Omental fat pad (tissue), 4 donors: ENCODE data around the gene NTN4. TPM values are rescaled to one million over a fixed set of nuclear protein-coding genes. Genes with fewer than 3 reads are reported as not detected.
"Not testable (repeated sequence)": the region's sequence is repeated elsewhere in the genome, so short reads cannot be mapped to it uniquely, and the experiment has no call there.

Source experiments
- ATAC-seq: fragments of 150-250 bp; one replicate; pipeline ENCODE4 v1.9.1; 2016; ENCODE audit warnings: mild to moderate bottlenecking, moderate library complexity; ENCODE audit not compliant: low FRiP score
- DNase-seq: peaks from one replicate; pipeline ENCODE4 v3.0.0-alpha.2; 2019; ENCODE audit warnings: low spot score
- total RNA-seq, 4 donors: library from RNA; depleted of rRNA; stranded (reverse); fragments of >200 nt; gene quantifications; one replicate each; pipeline ENCODE4 v1.1.0, GENCODE V29; 2016
- TF ChIP-seq, protein P1 (sequence below), 3 donors: fragments of 450-650 bp; IDR thresholded peaks; one replicate each; pipeline ENCODE4 v1.5.1; 2016 to 2017; ENCODE audit warnings: antibody characterized with exemption in 3 of 3, mild to moderate bottlenecking in 3 of 3, moderate library complexity in 2 of 3

NTN4 gene
- total RNA-seq, 4 donors from 2014 or later = 12.2 to 55.2 (median 15.0) TPM

GRCh38 chr12:95830335-95831089 is 39.9 kb upstream of the NTN4 start:
- ATAC-seq (no peak), DNase-seq (no peak)
- TF ChIP-seq, protein P1, sequence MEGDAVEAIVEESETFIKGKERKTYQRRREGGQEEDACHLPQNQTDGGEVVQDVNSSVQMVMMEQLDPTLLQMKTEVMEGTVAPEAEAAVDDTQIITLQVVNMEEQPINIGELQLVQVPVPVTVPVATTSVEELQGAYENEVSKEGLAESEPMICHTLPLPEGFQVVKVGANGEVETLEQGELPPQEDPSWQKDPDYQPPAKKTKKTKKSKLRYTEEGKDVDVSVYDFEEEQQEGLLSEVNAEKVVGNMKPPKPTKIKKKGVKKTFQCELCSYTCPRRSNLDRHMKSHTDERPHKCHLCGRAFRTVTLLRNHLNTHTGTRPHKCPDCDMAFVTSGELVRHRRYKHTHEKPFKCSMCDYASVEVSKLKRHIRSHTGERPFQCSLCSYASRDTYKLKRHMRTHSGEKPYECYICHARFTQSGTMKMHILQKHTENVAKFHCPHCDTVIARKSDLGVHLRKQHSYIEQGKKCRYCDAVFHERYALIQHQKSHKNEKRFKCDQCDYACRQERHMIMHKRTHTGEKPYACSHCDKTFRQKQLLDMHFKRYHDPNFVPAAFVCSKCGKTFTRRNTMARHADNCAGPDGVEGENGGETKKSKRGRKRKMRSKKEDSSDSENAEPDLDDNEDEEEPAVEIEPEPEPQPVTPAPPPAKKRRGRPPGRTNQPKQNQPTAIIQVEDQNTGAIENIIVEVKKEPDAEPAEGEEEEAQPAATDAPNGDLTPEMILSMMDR (IDR thresholded peaks at IDR 0.05) = no peak

DNA sequence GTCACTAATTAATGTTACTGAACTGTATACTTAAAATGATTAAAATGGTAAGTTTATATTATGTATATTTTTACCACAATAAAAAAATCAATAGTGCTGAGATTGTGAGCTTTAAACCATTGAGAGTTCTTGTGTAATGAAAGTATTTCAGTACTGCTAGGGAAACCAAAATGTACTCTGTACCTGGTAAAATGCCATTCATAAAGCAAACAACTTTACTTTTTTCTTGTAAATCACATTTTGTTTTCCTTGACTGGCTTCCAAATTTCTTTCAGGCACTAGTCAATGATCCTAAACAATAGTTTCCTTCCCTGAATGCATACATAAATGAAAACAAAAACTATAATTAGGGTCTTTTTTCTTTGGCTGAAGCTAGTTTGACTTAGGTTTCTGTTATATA is 38.8 kb upstream of the NTN4 start:
- TF ChIP-seq, protein P1 (IDR thresholded peaks at IDR 0.05) = no peak
- DNase-seq (no peak), ATAC-seq (no peak)

- DNase-seq (peak; percentile 27), ATAC-seq (no peak)
- TF ChIP-seq, protein P1 (IDR thresholded peaks at IDR 0.05) = no peak
Measured at GRCh38 chr12:95820096-95820703, 29.6 kb upstream of the NTN4 start.

DNA sequence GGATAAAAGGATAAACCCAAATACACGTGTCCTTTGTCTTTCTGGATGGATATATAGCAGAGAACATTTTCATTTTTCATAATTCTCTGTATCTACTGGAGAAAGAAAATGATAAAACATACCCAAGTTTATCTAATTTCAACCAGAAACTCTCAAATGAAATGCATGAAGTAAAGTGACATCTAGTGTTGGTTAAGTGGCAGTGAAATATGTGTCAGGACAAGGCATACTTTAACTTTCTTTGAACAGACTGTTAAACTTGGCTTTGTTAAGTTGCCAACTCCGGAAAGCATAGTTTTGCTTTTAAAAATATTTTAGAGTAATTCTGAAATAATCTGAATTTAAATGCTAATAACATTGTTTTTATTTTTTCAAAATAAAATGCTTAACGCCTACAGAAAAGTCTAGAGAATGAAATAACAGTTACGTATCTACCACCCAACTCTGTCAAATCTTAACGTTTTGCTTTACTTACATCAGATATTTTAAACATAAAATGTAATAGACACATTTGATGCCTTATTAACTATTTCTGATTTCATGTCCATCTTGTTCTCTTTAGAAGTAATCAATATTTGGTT is 25.2 kb upstream of the NTN4 start:
- TF ChIP-seq, protein P1 (IDR thresholded peaks at IDR 0.05) = no peak
- no peak for DNase-seq
- ATAC-seq = no peak

GRCh38 chr12:95812155-95812554 is 21.6 kb upstream of the NTN4 start:
- DNase-seq, ATAC-seq: not testable (repeated sequence)

- no peak for ATAC-seq
- TF ChIP-seq, protein P1 (IDR thresholded peaks at IDR 0.05) = no peak
- no peak for DNase-seq
Measured at GRCh38 chr12:95810411-95810810, 19.8 kb upstream of the NTN4 start.

- ATAC-seq = no peak
- no peak for DNase-seq
- TF ChIP-seq, protein P1 (IDR thresholded peaks at IDR 0.05) = no peak
Measured at GRCh38 chr12:95809000-95809680, 18.6 kb upstream of the NTN4 start.
